CD4-positive, alpha-beta T cell treated with Interleukin-15 for 4 hours (primary cell): Measurements from ENCODE around the gene DHRS7B.

Experiments
- DNase-seq: peaks from one replicate; pipeline ENCODE4 v3.0.0-alpha.2; 2020; ENCODE audit warnings: low spot score

Gene DHRS7B

GRCh38 chr17:21239680-21240368 is 113.1 kb downstream of the DHRS7B start:
- no peak for DNase-seq

DNA sequence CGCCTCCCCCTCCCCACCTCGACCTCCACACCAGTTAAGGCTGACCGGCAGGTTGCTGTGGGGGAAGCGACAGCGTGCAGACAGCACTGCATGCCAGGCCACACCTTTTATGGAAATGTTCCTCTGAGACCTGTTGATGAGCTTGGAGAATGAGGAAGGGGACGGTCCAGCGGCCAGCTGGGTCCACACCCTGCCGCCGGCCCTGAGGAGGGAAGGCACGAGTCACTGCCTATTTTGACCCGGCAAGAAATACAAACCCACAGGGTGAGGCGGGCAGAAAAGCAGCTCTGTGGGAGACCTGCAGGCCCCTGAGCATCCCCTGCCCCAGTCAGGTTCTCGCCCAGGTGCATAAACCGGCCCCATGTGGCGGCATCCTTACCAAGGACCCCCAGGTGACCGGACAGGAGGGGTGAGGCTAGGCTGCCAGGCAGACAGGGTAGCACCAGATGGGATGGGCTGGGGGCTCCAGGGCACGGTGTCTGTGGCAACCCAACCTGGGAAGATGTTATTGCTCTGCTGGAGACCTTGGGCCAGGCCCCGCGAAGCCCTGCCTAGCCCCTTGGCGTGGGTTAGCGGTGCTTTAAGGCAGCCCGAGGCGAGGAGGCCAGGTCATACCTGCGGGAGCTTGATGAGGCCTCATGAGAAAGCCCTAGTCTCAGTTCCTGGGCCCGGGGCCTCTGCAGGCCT is 113.7 kb downstream of the DHRS7B start:
- DNase-seq: no peak
